HEK293T (cell line): ENCODE measurements around the gene HNRNPAB.

Experiments used
- CTCF ChIA-PET: fragments of 350-600 bp; formaldehyde crosslinking; extraction: SDS; loops from one replicate; lab custom pipeline; 2021; ENCODE audit warnings: antibody characterized with exemption, inconsistent platforms; lab: Yijun Ruan, JAX
- POLR2A ChIA-PET: fragments of 350-600 bp; formaldehyde crosslinking; extraction: SDS; loops from one replicate; lab custom pipeline; 2020; ENCODE audit warnings: antibody characterized with exemption, inconsistent platforms; lab: Yijun Ruan, JAX
- DNase-seq: peaks from one replicate; pipeline ENCODE4 v3.0.0; 2012; ENCODE audit warnings: mixed read lengths; ENCODE audit errors: extremely low spot score
- ARNT ChIP-seq: fragments of 450-650 bp; IDR thresholded peaks from 2 replicates; pipeline ENCODE4 v1.6.1; 2017; ENCODE audit warnings: mild to moderate bottlenecking
- BHLHE40 ChIP-seq: fragments of 450-650 bp; IDR thresholded peaks from 2 replicates; pipeline ENCODE4 v1.6.1; 2016; ENCODE audit warnings: mild to moderate bottlenecking, moderate library complexity, borderline replicate concordance
- CTBP1 ChIP-seq: fragments of 450-650 bp; IDR thresholded peaks from 2 replicates; pipeline ENCODE4 v1.6.1; 2016; ENCODE audit warnings: borderline replicate concordance
- ELF4 ChIP-seq: fragments of 450-650 bp; IDR thresholded peaks from 2 replicates; pipeline ENCODE4 v1.6.1; 2017; ENCODE audit warnings: antibody characterized with exemption
- FOXA1 ChIP-seq: fragments of 450-650 bp; IDR thresholded peaks from 2 replicates; pipeline ENCODE4 v1.6.1; 2016; ENCODE audit warnings: mild to moderate bottlenecking
- FOXK2 ChIP-seq: fragments of 450-650 bp; IDR thresholded peaks from 2 replicates; pipeline ENCODE4 v1.6.1; 2016; ENCODE audit warnings: mild to moderate bottlenecking
- FOXM1 ChIP-seq: fragments of 450-650 bp; IDR thresholded peaks from 2 replicates; pipeline ENCODE4 v1.6.1; 2017; ENCODE audit warnings: mild to moderate bottlenecking, borderline replicate concordance
- HDGF ChIP-seq: fragments of 450-650 bp; IDR thresholded peaks from 2 replicates; pipeline ENCODE4 v1.6.1; 2017; ENCODE audit warnings: antibody characterized with exemption, borderline replicate concordance
- L3MBTL2 ChIP-seq: fragments of 450-650 bp; conservative IDR thresholded peaks from 2 replicates; pipeline ENCODE4 v1.6.1; 2016; ENCODE audit warnings: mild to moderate bottlenecking
- LEF1 ChIP-seq: fragments of 450-650 bp; IDR thresholded peaks from 2 replicates; pipeline ENCODE4 v1.6.1; 2017; ENCODE audit warnings: mild to moderate bottlenecking, borderline replicate concordance
- NFRKB ChIP-seq: fragments of 450-650 bp; IDR thresholded peaks from 2 replicates; pipeline ENCODE4 v1.6.1; 2016; ENCODE audit warnings: mild to moderate bottlenecking, moderate library complexity
- SP1 ChIP-seq: fragments of 450-650 bp; IDR thresholded peaks from 2 replicates; pipeline ENCODE4 v1.6.1; 2017
- SUZ12 ChIP-seq: fragments of 450-650 bp; IDR thresholded peaks from 2 replicates; pipeline ENCODE4 v1.6.1; 2016; ENCODE audit warnings: mild to moderate bottlenecking
- TARDBP ChIP-seq: fragments of 450-650 bp; IDR thresholded peaks from 2 replicates; pipeline ENCODE4 v1.6.1; 2016
- ZNF384 ChIP-seq: fragments of 450-650 bp; IDR thresholded peaks from 2 replicates; pipeline ENCODE4 v1.6.1; 2016
- TF ChIP-seq, protein P1 (sequence below): fragments of 450-650 bp; IDR thresholded peaks from 2 replicates; pipeline ENCODE4 v1.6.1; 2016

The HNRNPAB gene

DNA sequence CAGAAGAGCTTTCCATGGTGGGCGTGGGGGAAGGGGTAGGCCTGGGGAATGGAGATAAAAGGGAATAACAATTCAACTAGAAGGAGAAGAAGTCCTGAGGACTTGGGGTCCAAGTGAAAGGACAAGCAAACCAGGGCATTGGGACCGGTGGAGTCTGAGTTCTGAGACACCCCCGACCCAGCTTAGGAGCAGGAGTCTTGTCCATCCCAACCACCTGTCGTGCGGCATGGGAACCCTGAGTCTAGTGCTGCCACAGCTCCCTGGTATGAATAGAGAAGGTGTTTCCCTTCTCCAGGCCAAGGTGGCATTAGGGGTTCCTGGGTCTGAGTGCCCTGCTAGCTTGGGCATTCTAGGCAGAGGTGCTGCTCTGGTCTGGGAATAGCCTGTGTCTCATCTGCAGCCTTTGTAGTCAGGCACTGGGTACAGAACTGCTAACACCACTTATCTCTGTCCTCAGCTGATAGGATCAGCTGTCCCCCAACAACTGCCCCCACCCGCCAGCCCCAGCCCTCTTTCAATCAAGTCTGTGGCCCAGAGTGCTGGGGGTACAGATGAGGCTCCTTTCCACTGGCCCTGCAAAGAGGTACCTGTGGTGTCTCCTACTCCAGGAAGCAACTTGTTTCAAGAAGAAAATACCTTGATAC, 9.9 kb downstream of the HNRNPAB start:
- CTCF ChIA-PET: interaction anchor here (0.5 to 1.0 kb wide), 2 partner anchors 21 to 22 kb away, joined by 4 read pairs; no protein-coding TSS in a partner anchor
- TF ChIP-seq, protein P1, sequence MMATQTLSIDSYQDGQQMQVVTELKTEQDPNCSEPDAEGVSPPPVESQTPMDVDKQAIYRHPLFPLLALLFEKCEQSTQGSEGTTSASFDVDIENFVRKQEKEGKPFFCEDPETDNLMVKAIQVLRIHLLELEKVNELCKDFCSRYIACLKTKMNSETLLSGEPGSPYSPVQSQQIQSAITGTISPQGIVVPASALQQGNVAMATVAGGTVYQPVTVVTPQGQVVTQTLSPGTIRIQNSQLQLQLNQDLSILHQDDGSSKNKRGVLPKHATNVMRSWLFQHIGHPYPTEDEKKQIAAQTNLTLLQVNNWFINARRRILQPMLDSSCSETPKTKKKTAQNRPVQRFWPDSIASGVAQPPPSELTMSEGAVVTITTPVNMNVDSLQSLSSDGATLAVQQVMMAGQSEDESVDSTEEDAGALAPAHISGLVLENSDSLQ: no peak
- TF ChIP-seq LEF1 (no peak), TARDBP (no peak), ARNT (no peak), CTBP1 (no peak)
- POLR2A ChIA-PET: interaction anchor here (1.9 to 3.6 kb wide), 3 partner anchors 10 to 18 kb away, joined by 7 to 18 read pairs (median 17); partner anchors contain the start of genes HNRNPAB and PHYKPL
- no peak for DNase-seq

DNA sequence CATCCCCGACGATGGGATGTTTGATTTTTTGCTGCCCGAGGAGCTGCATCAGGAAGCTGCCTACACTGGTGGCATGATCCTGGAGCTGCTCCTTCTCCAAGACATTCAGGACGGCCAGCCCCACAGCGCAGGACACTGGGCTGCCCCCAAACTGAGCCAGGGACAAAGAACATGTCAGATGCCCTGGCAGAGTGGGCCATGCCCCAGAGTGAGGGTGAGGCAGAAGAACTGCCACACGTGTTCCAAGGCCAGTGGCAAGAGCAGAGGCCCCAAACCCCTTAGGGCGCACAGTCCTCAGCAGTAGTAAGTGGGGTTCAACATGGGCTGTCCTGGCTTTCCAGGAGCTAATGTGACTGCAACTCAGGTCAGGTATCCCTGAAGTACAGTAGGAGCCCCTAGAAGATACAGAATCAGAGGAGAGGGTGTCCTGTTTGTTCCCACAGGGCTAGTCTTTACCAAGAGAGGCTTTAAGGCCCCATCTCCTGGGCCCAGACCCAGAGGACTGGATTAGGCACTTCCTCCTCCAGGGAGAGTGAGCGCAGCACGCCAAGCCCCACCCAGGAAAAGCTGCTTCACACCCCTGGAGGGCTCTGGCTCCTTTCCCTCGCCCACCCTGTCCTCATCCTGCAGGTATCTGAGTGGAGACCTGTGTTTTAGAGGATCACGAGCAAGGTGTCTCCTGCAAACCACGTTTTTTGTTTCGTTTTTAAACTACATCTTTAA, 11.1 kb downstream of the HNRNPAB start:
- POLR2A ChIA-PET: interaction anchor here (1.4 to 1.9 kb wide), 3 partner anchors 9 to 17 kb away, joined by 3 to 7 read pairs (median 5); partner anchors contain the start of genes HNRNPAB and PHYKPL
- no peak for TF ChIP-seq FOXM1
- no peak for TF ChIP-seq SP1
- no peak for TF ChIP-seq CTBP1
- TF ChIP-seq L3MBTL2: no peak
- no peak for TF ChIP-seq TARDBP
- TF ChIP-seq SUZ12: no peak
- TF ChIP-seq HDGF: no peak
- TF ChIP-seq ARNT: no peak
- no peak for TF ChIP-seq FOXA1
- no peak for TF ChIP-seq LEF1
- TF ChIP-seq, protein P1: no peak
- no peak for TF ChIP-seq NFRKB
- no peak for TF ChIP-seq ELF4
- TF ChIP-seq BHLHE40: no peak
- no peak for TF ChIP-seq ZNF384
- DNase-seq: no peak
- CTCF ChIA-PET: interaction anchor here (1.0 kb wide), 1 partner anchor 19 kb away, joined by 4 read pairs; no protein-coding TSS in a partner anchor

- POLR2A ChIA-PET: interaction anchor here (1.4 to 1.9 kb wide), 3 partner anchors 10 to 16 kb away, joined by 3 to 7 read pairs (median 5); partner anchors contain the start of genes HNRNPAB and PHYKPL
- no peak for TF ChIP-seq FOXA1
- no peak for TF ChIP-seq FOXK2
- TF ChIP-seq FOXM1: no peak
- TF ChIP-seq, protein P1: no peak
- TF ChIP-seq BHLHE40: no peak
- TF ChIP-seq NFRKB: no peak
- TF ChIP-seq HDGF: no peak
- no peak for TF ChIP-seq L3MBTL2
- TF ChIP-seq CTBP1: no peak
- TF ChIP-seq ARNT: no peak
- no peak for TF ChIP-seq LEF1
- no peak for TF ChIP-seq SUZ12
- TF ChIP-seq ELF4: no peak
- TF ChIP-seq TARDBP: no peak
- no peak for TF ChIP-seq SP1
- DNase-seq: no peak
- CTCF ChIA-PET: no interaction called here
Observed at GRCh38 chr5:178216088-178216534, 11.8 kb downstream of the HNRNPAB start.

GRCh38 chr5:178216779-178217178, 12.4 kb downstream of the HNRNPAB start:
- TF ChIP-seq CTBP1 (no peak), HDGF (no peak), FOXA1 (no peak), BHLHE40 (no peak), NFRKB (no peak), L3MBTL2 (no peak), FOXM1 (no peak), LEF1 (no peak), ARNT (no peak), SUZ12 (no peak), ELF4 (no peak), SP1 (no peak), TARDBP (no peak), FOXK2 (no peak), ZNF384 (no peak)
- TF ChIP-seq, protein P1: no peak
- ChIA-PET CTCF (interaction anchor here (0.9 kb wide), 1 partner anchor 18 kb away, joined by 3 read pairs; no protein-coding TSS in a partner anchor), POLR2A (interaction anchor here (1.8 to 1.9 kb wide), 2 partner anchors 11 to 12 kb away, joined by 5 to 7 read pairs; partner anchors contain the start of gene HNRNPAB)
- DNase-seq: no peak

DNA sequence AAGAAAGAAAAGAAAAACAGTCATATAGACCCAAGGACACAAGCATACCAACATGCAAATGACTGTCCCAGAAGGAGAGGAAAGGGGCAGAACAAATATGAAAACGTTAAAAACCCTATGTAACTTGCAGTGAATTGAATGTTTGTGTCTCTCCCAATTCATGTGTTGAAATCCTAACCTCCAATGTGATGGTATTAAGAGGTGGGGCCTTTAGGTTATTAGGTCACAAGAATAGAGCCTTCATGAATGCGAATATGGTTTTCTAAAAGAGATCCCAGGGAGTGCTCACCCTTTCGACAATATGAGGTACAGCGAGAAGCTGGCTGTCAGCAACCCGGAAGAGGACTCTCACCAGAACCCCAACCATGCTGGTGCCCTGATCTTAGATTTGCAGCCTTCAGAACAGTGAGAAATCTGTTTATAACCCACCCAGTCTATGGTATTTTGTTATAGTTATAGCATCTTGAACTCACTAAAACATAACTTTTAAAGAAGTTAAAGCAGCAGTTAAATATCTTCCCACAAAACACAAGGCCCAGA, 14.0 kb downstream of the HNRNPAB start:
- POLR2A ChIA-PET: no interaction called here
- CTCF ChIA-PET: no interaction called here
- TF ChIP-seq TARDBP: no peak
- no peak for DNase-seq
